CD4-positive, alpha-beta T cell treated with Interleukin-10 for 1 hour (primary cell): Measurements from ENCODE around the gene TSR2.

Experiments
- DNase-seq: peaks from one replicate; pipeline ENCODE4 v3.0.0-alpha.2; 2020

The TSR2 gene

DNA sequence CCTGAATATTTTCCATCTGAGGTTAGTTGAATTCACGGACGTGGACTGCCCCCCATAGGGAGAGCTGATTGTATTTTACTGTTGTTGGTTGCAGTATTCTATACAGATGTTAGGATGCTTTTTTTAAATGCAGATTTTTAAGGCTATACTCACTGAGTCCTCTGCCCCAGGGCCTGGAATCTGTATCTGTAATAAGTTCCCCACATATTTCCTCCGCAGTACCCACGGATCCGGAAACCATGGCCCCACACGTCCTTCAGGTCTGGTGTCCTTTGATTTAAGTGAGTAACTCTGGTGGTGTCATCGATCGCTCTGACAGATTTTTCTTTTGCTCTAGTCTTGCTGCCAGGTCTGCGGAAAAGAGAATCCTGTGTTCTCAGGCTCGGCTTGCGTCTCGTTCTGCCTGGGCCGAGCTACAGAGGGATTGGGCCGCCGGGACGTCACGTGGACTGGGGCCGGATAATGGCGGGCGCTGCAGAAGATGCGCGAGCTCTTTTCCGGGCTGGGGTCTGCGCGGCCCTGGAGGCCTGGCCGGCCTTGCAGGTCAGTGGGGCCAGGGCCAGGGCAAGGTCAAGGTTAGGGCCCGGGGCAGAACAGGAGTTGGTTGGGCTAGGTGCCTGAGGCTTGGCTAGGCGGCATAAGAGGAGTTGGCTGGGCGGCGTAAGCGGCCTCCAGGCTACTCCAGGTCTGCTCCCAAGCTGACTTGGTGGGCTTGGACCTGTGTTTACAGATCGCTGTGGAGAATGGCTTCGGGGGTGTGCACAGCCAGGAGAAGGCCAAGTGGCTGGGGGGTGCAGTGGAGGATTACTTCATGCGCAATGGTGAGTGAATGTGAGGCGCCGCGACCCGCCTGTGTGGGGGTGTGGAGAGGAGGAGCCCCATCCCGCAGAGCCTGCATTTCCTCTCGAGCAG lies at the start of gene TSR2:
TSR2 (plus strand) TSS at position 445 of the 912 bp plus-strand sequence; CDS start at position 463, 18 bp downstream.
- DNase-seq = peak; percentile 84

- no peak for DNase-seq
Measured at GRCh38 chrX:54397113-54397512, 43.1 kb upstream of the TSR2 start.

DNA sequence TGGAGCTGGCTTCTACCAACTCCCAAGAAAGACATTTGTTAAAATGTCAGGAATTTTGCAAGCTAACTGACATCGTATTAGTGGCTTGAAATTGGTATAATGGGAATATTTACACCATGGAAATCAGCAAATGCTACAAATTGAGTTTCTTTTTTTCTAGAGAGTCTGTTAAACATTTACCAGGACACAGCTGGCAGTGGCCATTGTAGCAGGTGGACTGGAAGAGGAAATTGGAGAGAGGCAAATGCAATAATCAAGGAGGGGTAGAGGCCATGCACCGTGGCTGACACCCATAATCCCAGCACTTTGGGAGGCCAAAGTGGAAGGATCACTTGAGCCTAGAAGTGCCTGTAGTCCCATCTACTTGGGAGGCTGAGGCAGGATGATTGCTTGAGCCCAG lies 32.9 kb upstream of the TSR2 start:
- no peak for DNase-seq

DNA sequence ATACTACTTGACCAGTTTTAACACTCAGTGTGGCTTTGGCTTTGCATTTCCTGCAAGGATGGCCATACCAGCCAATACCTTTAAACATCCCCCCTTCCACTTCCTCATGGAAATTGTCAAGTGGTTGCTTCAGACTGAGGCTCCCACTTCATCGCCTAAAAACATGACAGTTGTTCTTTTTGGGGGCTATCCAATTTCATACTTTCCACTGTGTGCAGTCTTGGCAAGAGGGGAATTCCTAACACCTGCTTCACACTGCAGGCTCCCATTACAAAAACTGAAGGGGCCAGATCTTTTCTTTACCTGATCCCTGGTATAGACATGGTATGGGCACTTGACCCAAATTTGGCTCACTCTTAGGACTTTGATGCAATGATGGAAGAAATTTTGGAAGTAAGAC lies 28.5 kb upstream of the TSR2 start:
- DNase-seq = no peak

DNA sequence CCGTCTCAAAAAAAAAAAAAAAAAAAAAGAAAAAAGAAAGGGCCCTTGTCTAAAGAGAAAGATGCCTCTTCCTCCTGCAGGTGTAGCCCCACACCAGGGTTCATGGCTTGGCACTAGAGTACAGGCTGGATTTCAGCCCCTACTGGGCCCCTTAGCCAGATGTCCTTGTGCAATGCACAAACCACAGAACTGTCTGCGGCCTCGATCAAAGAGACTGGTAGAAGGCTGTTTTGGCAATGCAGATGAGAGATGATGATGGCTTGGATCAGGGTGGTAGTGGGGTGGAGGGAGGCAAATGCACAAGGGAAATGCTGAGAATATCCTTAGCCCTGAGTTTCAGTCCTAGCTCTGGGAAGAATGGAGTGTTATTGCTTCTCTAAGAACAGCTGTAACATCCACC lies 26.5 kb upstream of the TSR2 start:
- DNase-seq = no peak

DNA sequence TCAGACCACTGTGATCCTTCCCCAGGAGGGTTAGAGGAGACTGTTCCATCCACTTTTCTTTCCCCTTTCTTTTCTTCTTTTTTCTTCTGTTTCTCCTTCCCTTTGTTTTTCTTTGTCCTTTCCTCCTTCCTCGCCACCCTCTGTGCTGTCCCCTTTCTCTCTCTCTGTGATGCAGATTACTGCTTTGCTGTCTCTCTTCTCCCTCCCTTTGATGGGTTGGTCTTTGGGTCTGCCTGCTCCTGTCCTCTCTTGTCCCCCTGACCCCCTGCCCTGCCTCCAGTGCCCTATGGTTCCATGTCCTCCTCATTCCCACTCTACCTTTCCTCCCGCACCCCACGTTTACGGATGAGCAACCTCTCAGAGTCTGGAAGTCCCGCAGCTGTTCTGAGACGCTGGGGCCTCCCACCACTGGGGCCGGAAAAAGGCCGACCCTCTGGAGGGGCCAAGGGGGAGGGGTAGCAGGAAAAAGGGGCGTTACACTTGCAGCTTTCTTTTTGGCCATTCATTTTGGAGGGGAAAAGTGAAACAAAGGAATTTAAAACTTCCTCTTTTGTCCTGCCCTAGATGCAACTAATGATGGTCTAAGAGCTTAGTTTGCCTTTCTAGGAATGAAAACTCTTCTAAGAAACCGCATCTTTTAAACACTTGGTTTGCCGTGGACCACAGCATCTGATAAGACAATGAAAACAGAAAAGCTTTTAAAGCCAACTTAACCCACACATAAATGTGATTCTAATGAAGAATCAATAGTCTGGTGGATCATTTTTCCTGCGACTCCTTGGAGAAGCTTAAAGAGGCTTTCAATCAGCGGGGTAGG lies 24.5 kb upstream of the TSR2 start:
- no peak for DNase-seq

- no peak for DNase-seq
Measured at GRCh38 chrX:54416965-54417364, 23.2 kb upstream of the TSR2 start.

DNA sequence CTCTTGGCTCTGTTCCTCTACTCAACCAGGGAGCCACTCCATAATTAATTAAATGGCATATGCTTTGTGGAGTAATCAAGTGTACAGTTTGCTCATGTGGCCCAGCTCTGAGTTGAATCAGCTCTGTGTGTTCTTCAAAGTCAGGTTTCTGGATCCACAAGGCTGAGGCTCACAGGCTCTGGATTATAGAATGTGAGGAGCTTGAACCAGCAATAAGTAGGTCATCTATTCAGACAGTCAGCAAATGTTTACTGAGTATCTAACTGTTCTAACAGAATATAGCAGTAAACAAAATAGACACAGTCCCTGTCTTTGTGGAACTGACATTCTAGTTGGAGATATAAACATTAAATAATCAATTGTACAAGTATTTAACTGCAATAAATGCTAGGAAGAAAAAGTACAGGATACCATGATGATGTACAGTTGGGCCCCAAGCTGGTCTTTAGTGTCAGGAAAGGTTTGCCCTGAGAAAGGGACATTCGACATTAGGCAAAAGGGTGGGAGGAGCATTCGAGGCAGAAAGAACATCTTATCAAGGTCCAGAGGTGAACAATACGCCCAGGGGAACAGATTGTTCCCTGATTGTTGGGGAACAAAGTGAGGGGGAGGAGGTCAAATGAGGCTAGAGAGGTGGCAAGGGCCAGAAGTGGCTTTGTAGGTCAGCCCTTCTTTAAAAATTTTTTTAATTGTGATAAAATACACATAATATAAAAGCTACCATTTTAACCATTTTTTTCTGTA lies 20.5 kb upstream of the TSR2 start:
- no peak for DNase-seq

DNA sequence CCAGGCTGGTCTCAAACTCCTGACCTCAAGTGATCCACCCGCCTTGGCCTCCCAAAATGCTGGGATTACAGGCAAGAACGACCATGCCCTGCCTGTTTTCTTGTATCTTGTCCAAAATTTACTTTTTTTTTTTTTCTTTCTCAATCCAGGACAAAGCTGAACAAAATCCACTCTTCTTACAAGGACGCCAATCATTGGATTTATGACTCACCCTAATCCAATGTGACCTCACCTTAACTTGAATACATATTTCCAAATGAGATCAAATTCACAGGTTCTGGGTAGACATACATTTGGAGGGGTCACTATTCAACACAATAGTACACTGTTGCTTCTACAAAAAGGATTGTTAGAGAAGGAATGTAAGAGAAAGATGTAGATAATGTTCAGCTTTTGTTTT lies 18.0 kb upstream of the TSR2 start:
- no peak for DNase-seq

DNA sequence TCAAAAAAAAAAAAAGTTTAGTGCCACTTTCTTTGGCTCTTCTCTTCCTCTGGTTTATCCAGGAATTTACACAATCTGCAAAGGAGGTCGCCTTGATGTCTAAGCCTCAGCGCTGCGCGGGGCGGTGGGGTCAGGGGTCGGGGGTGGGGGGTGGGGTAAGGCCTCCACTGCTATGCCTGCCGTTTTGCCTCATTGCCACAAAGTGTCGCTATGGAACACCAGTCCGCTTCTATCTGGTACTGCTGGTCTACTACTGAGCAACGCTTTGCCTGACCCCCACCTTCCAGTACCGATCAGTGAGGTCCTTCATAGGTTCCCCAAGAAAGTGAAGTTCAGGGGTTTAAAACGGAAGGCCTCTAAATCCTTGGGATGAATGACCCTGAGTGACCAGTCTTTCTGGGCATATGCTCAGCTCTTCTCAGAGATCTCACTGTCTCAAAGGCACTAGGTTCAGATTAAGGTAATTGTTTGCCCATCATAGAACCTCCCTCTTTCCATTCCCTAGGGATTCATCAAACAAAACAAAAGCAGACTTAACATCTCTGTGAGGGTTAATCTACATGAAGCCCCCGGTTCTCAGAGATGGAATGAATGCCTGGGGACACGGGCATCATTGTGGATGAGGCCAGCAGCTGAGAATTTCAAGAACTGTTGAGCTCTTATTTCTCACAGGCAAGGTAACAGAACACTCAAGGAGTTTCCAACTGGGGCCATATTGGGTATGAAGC lies 16.9 kb upstream of the TSR2 start:
- no peak for DNase-seq

GRCh38 chrX:54427837-54428424 lies 12.3 kb upstream of the TSR2 start:
- no peak for DNase-seq

- DNase-seq = no peak
Measured at GRCh38 chrX:54430519-54430918, 9.7 kb upstream of the TSR2 start.

GRCh38 chrX:54435121-54435520 lies 5.1 kb upstream of the TSR2 start:
- DNase-seq = no peak

GRCh38 chrX:54442790-54443189 lies 2.6 kb downstream of the TSR2 start:
- DNase-seq = no peak

GRCh38 chrX:54444752-54445151 lies 4.5 kb downstream of the TSR2 start:
- no peak for DNase-seq

- DNase-seq = no peak
Measured at GRCh38 chrX:54446084-54446483, 5.9 kb downstream of the TSR2 start.

GRCh38 chrX:54447461-54447860 lies 7.3 kb downstream of the TSR2 start:
- no peak for DNase-seq

- DNase-seq = no peak
Measured at GRCh38 chrX:54449929-54450328, 9.7 kb downstream of the TSR2 start.

DNA sequence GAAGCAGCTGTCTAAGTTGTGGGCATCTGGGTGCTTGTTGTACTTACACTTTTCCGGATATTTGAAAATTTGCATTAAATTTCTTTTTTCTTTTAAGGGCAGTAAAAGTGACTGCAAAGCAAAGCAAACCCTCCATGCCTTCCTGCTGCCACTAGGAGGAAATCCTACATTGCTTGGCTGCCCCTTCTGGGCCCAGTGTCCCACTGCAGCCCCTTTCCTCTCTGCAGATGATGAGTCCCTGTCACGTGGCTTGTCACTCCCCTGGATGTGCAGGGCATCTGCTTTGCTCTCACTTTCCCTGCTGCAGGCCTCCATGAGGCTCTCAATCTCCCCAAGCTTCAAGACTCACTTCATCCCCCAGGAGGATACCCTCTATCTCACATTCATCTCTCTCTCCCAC lies 12.7 kb downstream of the TSR2 start:
- DNase-seq = no peak

- DNase-seq = no peak
Measured at GRCh38 chrX:54470054-54470760, 30.0 kb downstream of the TSR2 start.
